Memory B cell (primary cell): ENCODE measurements around the gene MIDN.
A peak's percentile ranks its signal among the peaks of the same experiment; 100 is the strongest.

Experiments used
- ATAC-seq: fragments of 150-1000 bp; cut with Tn5 transposase; 2 replicates; pipeline ENCODE4 v1.10.0; 2021; ENCODE audit warnings: low read depth, mild to moderate bottlenecking, moderate library complexity
- DNase-seq, 2 donors: peaks; one replicate each; pipeline ENCODE4 v3.0.0; 2022; ENCODE audit warnings: low spot score in 2 of 2
- H3K27ac Mint-ChIP-seq: one replicate; pipeline ENCODE4 v1.8.0; 2022; ENCODE audit warnings: mild to moderate bottlenecking, moderate library complexity, mixed read lengths
- H3K27me3 Mint-ChIP-seq: one replicate; pipeline ENCODE4 v1.8.0; 2022; ENCODE audit warnings: mixed read lengths
- H3K36me3 Mint-ChIP-seq: one replicate; pipeline ENCODE4 v1.8.0; 2022; ENCODE audit warnings: mild to moderate bottlenecking, mixed read lengths
- H3K4me1 Mint-ChIP-seq: one replicate; pipeline ENCODE4 v1.8.0; 2022; ENCODE audit warnings: mixed read lengths
- H3K4me3 Mint-ChIP-seq: one replicate; pipeline ENCODE4 v1.8.0; 2022; ENCODE audit warnings: mild to moderate bottlenecking, moderate library complexity, mixed read lengths
- H3K9me3 Mint-ChIP-seq: one replicate; pipeline ENCODE4 v1.8.0; 2022; ENCODE audit warnings: mixed read lengths

MIDN gene

GRCh38 chr19:1260749-1261537, 12.6 kb downstream of the MIDN start:
- peak; percentile 61 for ATAC-seq
- Mint-ChIP-seq H3K27me3 (no peaks in the 10 kb centered on the region), H3K27ac (peak overlapping the region; percentile 99), H3K36me3 (peaks cover 8% of the 10 kb centered on the region), H3K4me1 (peaks cover 43% of the 10 kb centered on the region), H3K4me3 (peak overlapping the region; percentile 98), H3K9me3 (no peaks in the 10 kb centered on the region)
- DNase-seq, result peak; percentile 91 to 97

GRCh38 chr19:1261538-1261797, 13.1 kb downstream of the MIDN start:
- H3K4me1 Mint-ChIP-seq, result peaks cover 43% of the 10 kb centered on the region
- no peaks in the 10 kb centered on the region for H3K27me3 Mint-ChIP-seq
- H3K4me3 Mint-ChIP-seq, result peak overlapping the region; percentile 98
- H3K9me3 Mint-ChIP-seq, result no peaks in the 10 kb centered on the region
- no peak for ATAC-seq
- H3K36me3 Mint-ChIP-seq, result peaks cover 8% of the 10 kb centered on the region
- H3K27ac Mint-ChIP-seq, result peak overlapping the region; percentile 99
- no peak for DNase-seq

- H3K4me3 Mint-ChIP-seq, result peak overlapping the region; percentile 98
- no peaks in the 10 kb centered on the region for H3K27me3 Mint-ChIP-seq
- peaks cover 8% of the 10 kb centered on the region for H3K36me3 Mint-ChIP-seq
- H3K9me3 Mint-ChIP-seq, result no peaks in the 10 kb centered on the region
- peak; percentile 61 to 73 for DNase-seq
- peak overlapping the region; percentile 99 for H3K27ac Mint-ChIP-seq
- peak; percentile 2 for ATAC-seq
- peaks cover 43% of the 10 kb centered on the region for H3K4me1 Mint-ChIP-seq
Measured at GRCh38 chr19:1261798-1262622, 13.6 kb downstream of the MIDN start.

GRCh38 chr19:1262623-1263123, 14.3 kb downstream of the MIDN start:
- ATAC-seq (no peak), DNase-seq (no peak)
- H3K9me3 Mint-ChIP-seq, result no peaks in the 10 kb centered on the region
- peak overlapping the region; percentile 99 for H3K27ac Mint-ChIP-seq
- H3K4me1 Mint-ChIP-seq, result peaks cover 44% of the 10 kb centered on the region
- H3K27me3 Mint-ChIP-seq, result no peaks in the 10 kb centered on the region
- peaks cover 4% of the 10 kb centered on the region for H3K36me3 Mint-ChIP-seq
- H3K4me3 Mint-ChIP-seq, result peak overlapping the region; percentile 92

- Mint-ChIP-seq H3K4me3 (peak overlapping the region; percentile 92), H3K27me3 (no peaks in the 10 kb centered on the region), H3K27ac (peak overlapping the region; percentile 99), H3K9me3 (no peaks in the 10 kb centered on the region), H3K4me1 (peaks cover 49% of the 10 kb centered on the region), H3K36me3 (peaks cover 3% of the 10 kb centered on the region)
- DNase-seq (no peak), ATAC-seq (no peak)
Measured at GRCh38 chr19:1263188-1263587, 14.8 kb downstream of the MIDN start.

GRCh38 chr19:1264801-1265614, 16.6 kb downstream of the MIDN start:
- Mint-ChIP-seq H3K4me3 (peak overlapping the region; percentile 90), H3K9me3 (no peaks in the 10 kb centered on the region), H3K27me3 (no peaks in the 10 kb centered on the region), H3K4me1 (peaks cover 55% of the 10 kb centered on the region), H3K27ac (peak overlapping the region; percentile 99), H3K36me3 (peaks cover 5% of the 10 kb centered on the region)
- DNase-seq (peak; percentile 77 to 78), ATAC-seq (peak; percentile 24)

GRCh38 chr19:1265615-1266128, 17.3 kb downstream of the MIDN start:
- ATAC-seq (no peak), DNase-seq (peak in 1 of 2 donors; percentile 31)
- Mint-ChIP-seq H3K4me1 (peaks cover 60% of the 10 kb centered on the region), H3K4me3 (peak overlapping the region; percentile 90), H3K9me3 (no peaks in the 10 kb centered on the region), H3K36me3 (peaks cover 10% of the 10 kb centered on the region), H3K27me3 (no peaks in the 10 kb centered on the region), H3K27ac (peak overlapping the region; percentile 99)

GRCh38 chr19:1266129-1266915, 17.9 kb downstream of the MIDN start:
- H3K27me3 Mint-ChIP-seq, result no peaks in the 10 kb centered on the region
- H3K4me1 Mint-ChIP-seq, result peaks cover 64% of the 10 kb centered on the region
- no peaks in the 10 kb centered on the region for H3K9me3 Mint-ChIP-seq
- DNase-seq (peak; percentile 93), ATAC-seq (peak; percentile 38)
- peak overlapping the region; percentile 80 for H3K4me3 Mint-ChIP-seq
- H3K27ac Mint-ChIP-seq, result peak overlapping the region; percentile 99
- H3K36me3 Mint-ChIP-seq, result peaks cover 16% of the 10 kb centered on the region

- H3K36me3 Mint-ChIP-seq, result peaks cover 22% of the 10 kb centered on the region
- H3K4me1 Mint-ChIP-seq, result peaks cover 61% of the 10 kb centered on the region
- H3K4me3 Mint-ChIP-seq, result peak overlapping the region; percentile 80
- DNase-seq (peak; percentile 86 to 96), ATAC-seq (peak; percentile 7)
- H3K27ac Mint-ChIP-seq, result peak overlapping the region; percentile 99
- no peaks in the 10 kb centered on the region for H3K9me3 Mint-ChIP-seq
- H3K27me3 Mint-ChIP-seq, result no peaks in the 10 kb centered on the region
Measured at GRCh38 chr19:1266916-1267476, 18.6 kb downstream of the MIDN start.

- peaks cover 22% of the 10 kb centered on the region for H3K36me3 Mint-ChIP-seq
- ATAC-seq (no peak), DNase-seq (no peak)
- peaks cover 61% of the 10 kb centered on the region for H3K4me1 Mint-ChIP-seq
- no peaks in the 10 kb centered on the region for H3K27me3 Mint-ChIP-seq
- no peaks in the 10 kb centered on the region for H3K9me3 Mint-ChIP-seq
- H3K4me3 Mint-ChIP-seq, result peak overlapping the region; percentile 61
- peak overlapping the region; percentile 98 for H3K27ac Mint-ChIP-seq
Measured at GRCh38 chr19:1267477-1268225, 19.3 kb downstream of the MIDN start.

GRCh38 chr19:1268226-1269064, 20.1 kb downstream of the MIDN start:
- H3K36me3 Mint-ChIP-seq, result peaks cover 26% of the 10 kb centered on the region
- H3K27ac Mint-ChIP-seq, result peak overlapping the region; percentile 98
- H3K4me1 Mint-ChIP-seq, result peaks cover 58% of the 10 kb centered on the region
- peak overlapping the region; percentile 85 for H3K4me3 Mint-ChIP-seq
- ATAC-seq, result no peak
- no peaks in the 10 kb centered on the region for H3K9me3 Mint-ChIP-seq
- no peak for DNase-seq
- H3K27me3 Mint-ChIP-seq, result no peaks in the 10 kb centered on the region
